Bronchial epithelial cell (primary cell): ENCODE measurements around the gene RAD51AP2. TPM values are rescaled to one million over a fixed set of nuclear protein-coding genes. Genes with fewer than 3 reads are reported as not detected.

ENCODE experiments used
- DNase-seq: peaks from one replicate; pipeline ENCODE4 v3.0.0-alpha.2; 2010; ENCODE audit warnings: low read depth
- FAIRE-seq: peaks from 2 replicates; lab custom pipeline; 2011; peaks lifted over from hg19 to GRCh38; lab: Jason Lieb, UNC
- H3K27me3 ChIP-seq: 2 replicates; pipeline ENCODE4 v1.5.1; 2011; ENCODE audit warnings: low read length; ENCODE audit not compliant: control insufficient read depth, insufficient read depth
- H3K36me3 ChIP-seq: 2 replicates; pipeline ENCODE4 v1.5.1; 2011; ENCODE audit warnings: low read length; ENCODE audit not compliant: control insufficient read depth, insufficient read depth
- H3K4me3 ChIP-seq: 2 replicates; pipeline ENCODE4 v1.5.1; 2011; ENCODE audit warnings: mild to moderate bottlenecking, low read depth, low read length, control low read depth
- CTCF ChIP-seq: IDR thresholded peaks from 2 replicates; pipeline ENCODE4 v1.5.1; 2011; ENCODE audit warnings: mild to moderate bottlenecking, moderate library complexity, low read length, control low read depth, inconsistent platforms; ENCODE audit not compliant: insufficient read depth, severe bottlenecking
- total RNA-seq: library from RNA; depleted of rRNA; stranded (reverse); fragments of >200 nt; gene quantifications from 2 replicates; pipeline ENCODE4 v1.2.1, GENCODE V29; 2014

Gene RAD51AP2
- total RNA-seq, 1 donor from 2014 or later = not detected

- no peaks in the 10 kb centered on the region for H3K27me3 ChIP-seq
- H3K4me3 ChIP-seq = no peak overlapping the region
- FAIRE-seq (no peak), DNase-seq (peak; percentile 26)
- no peaks in the 10 kb centered on the region for H3K36me3 ChIP-seq
- no peak for TF ChIP-seq CTCF
Observed at GRCh38 chr2:17543848-17544247, 25.6 kb upstream of the RAD51AP2 start.

- TF ChIP-seq CTCF = no peak
- Histone ChIP-seq H3K36me3 (no peaks in the 10 kb centered on the region), H3K27me3 (no peaks in the 10 kb centered on the region), H3K4me3 (no peak overlapping the region)
- no peak for FAIRE-seq
- no peak for DNase-seq
Observed at GRCh38 chr2:17543131-17543660, 25.0 kb upstream of the RAD51AP2 start.

- FAIRE-seq (no peak), DNase-seq (peak; percentile 52)
- H3K27me3 ChIP-seq = no peaks in the 10 kb centered on the region
- no peaks in the 10 kb centered on the region for H3K36me3 ChIP-seq
- H3K4me3 ChIP-seq = no peak overlapping the region
- TF ChIP-seq CTCF = no peak
Observed at GRCh38 chr2:17542471-17542870, 24.2 kb upstream of the RAD51AP2 start.

- no peak for DNase-seq
- no peak for FAIRE-seq
Observed at GRCh38 chr2:17541531-17541950, 23.3 kb upstream of the RAD51AP2 start.

GRCh38 chr2:17540813-17541530 is 22.7 kb upstream of the RAD51AP2 start:
- DNase-seq = peak; percentile 22
- no peaks in the 10 kb centered on the region for H3K36me3 ChIP-seq
- H3K4me3 ChIP-seq = peak overlapping the region; percentile 70
- H3K27me3 ChIP-seq = no peaks in the 10 kb centered on the region
- no peak for TF ChIP-seq CTCF
- FAIRE-seq = no peak

More at GRCh38 chr2:17541531-17541950, 23.3 kb upstream of the RAD51AP2 start:
- no peaks in the 10 kb centered on the region for H3K27me3 ChIP-seq
- peak overlapping the region; percentile 70 for H3K4me3 ChIP-seq
- no peak for TF ChIP-seq CTCF
- no peaks in the 10 kb centered on the region for H3K36me3 ChIP-seq
